DMS114 treated with DMSO at 0.1 percent for 48 hours (cell line): Measurements from ENCODE around the gene TYK2.
"Not testable (repeated sequence)": the region's sequence is repeated elsewhere in the genome, so short reads cannot be mapped to it uniquely, and the experiment has no call there.

Source experiments
- DNase-seq: peaks from one replicate; lab custom pipeline; 2025; ENCODE audit not compliant: unreplicated experiment; lab: John Stamatoyannopoulos, UW

Gene TYK2

GRCh38 chr19:10380313-10381102 lies at the start of gene TYK2:
TSS of gene TYK2 (minus strand) at chr19:10380572. CDS start at chr19:10378406, 2,166 bp downstream.
- DNase-seq, result peak; percentile 92

- DNase-seq, result no peak
Observed at GRCh38 chr19:10428996-10429381, 48.6 kb upstream of the TYK2 start.

- DNase-seq, result no peak
Observed at GRCh38 chr19:10427169-10427568, 46.8 kb upstream of the TYK2 start.

GRCh38 chr19:10424011-10424637 lies 43.8 kb upstream of the TYK2 start:
- peak; percentile 40 for DNase-seq

GRCh38 chr19:10422846-10423245 lies 42.5 kb upstream of the TYK2 start:
- DNase-seq, result no peak

- no peak for DNase-seq
Observed at GRCh38 chr19:10422046-10422461, 41.7 kb upstream of the TYK2 start.

- no peak for DNase-seq
Observed at GRCh38 chr19:10421240-10422045, 41.1 kb upstream of the TYK2 start.

- peak; percentile 44 for DNase-seq
Observed at GRCh38 chr19:10420444-10421239, 40.3 kb upstream of the TYK2 start, which contains the start of gene PDE4A. TSS of gene PDE4A (plus strand) at chr19:10420538. CDS start at chr19:10420765, 227 bp downstream.

GRCh38 chr19:10419646-10420443 lies 39.5 kb upstream of the TYK2 start:
- DNase-seq, result peak; percentile 81

GRCh38 chr19:10419200-10419645 lies 38.9 kb upstream of the TYK2 start:
- DNase-seq, result no peak

GRCh38 chr19:10418485-10419199 lies 38.3 kb upstream of the TYK2 start:
- DNase-seq, result no peak

GRCh38 chr19:10418235-10418484 lies 37.8 kb upstream of the TYK2 start:
- peak; percentile 41 for DNase-seq

GRCh38 chr19:10417541-10418234 lies 37.3 kb upstream of the TYK2 start:
- DNase-seq, result no peak

- peak; percentile 65 for DNase-seq
Observed at GRCh38 chr19:10416380-10417257, 36.2 kb upstream of the TYK2 start.

GRCh38 chr19:10416083-10416379 lies 35.7 kb upstream of the TYK2 start:
- no peak for DNase-seq

- no peak for DNase-seq
Observed at GRCh38 chr19:10412257-10412977, 32.0 kb upstream of the TYK2 start.

- DNase-seq, result not testable (repeated sequence)
Observed at GRCh38 chr19:10411224-10411623, 30.9 kb upstream of the TYK2 start.
